Measurements from ENCODE around the gene MON1A.

The MON1A gene

GRCh38 chr3:49901366-49902339 lies 28.0 kb downstream of the MON1A start (continued):
- no peak for TF ChIP-seq ZNF433 (tag by site-specific recombination; IDR thresholded peaks at IDR 0.05; ENCODE audit: low read depth)
- TF ChIP-seq HOXD13 (CRISPR knock-in tag; IDR thresholded peaks at IDR 0.05; ENCODE audit: borderline replicate concordance) = no peak
- no peak for TF ChIP-seq ZNF571 (tag by site-specific recombination; IDR thresholded peaks at IDR 0.05)

GRCh38 chr3:49900491-49901153 lies 29.0 kb downstream of the MON1A start:
- Histone ChIP-seq H3K36me3 (ENCODE audit: control insufficient read depth in 2 of 2, insufficient read depth in 1 of 2, low read length in 2 of 2) (no peaks in the 10 kb centered on the region), H3K27ac (ENCODE audit: extremely low read depth, low read depth, low read length) (no peak overlapping the region), H3K4me3 (ENCODE audit: low read depth, low read length) (no peak overlapping the region), H3K4me1 (ENCODE audit: control insufficient read depth, insufficient read depth, low read length) (no peaks in the 10 kb centered on the region), H3K9me3 (ENCODE audit: control insufficient read depth, insufficient read depth, low read depth, low read length) (no peaks in the 10 kb centered on the region)
- ChIA-PET POLR2A (no interaction called here), CTCF (interaction anchor here (0.5 to 1.8 kb wide), 8 partner anchors 8 to 201 kb away, joined by 3 to 6 read pairs (median 4); partner anchors contain the start of gene INKA1)
- TF ChIP-seq ZBTB26 (tag by site-specific recombination; optimal IDR thresholded peaks at IDR 0.05) (no peak), ZNF571 (tag by site-specific recombination; IDR thresholded peaks at IDR 0.05) (no peak), ZNF214 (tag by site-specific recombination; IDR thresholded peaks at IDR 0.05; ENCODE audit: borderline replicate concordance) (no peak), GLI4 (tag by site-specific recombination; IDR thresholded peaks at IDR 0.05) (no peak), SCRT2 (tag by site-specific recombination; IDR thresholded peaks at IDR 0.05) (no peak), ZNF777 (tag by site-specific recombination; IDR thresholded peaks at IDR 0.05; ENCODE audit: borderline replicate concordance) (no peak), INSM2 (tag by site-specific recombination; IDR thresholded peaks at IDR 0.05) (no peak), ZFP41 (tag by site-specific recombination; IDR thresholded peaks at IDR 0.05; ENCODE audit: borderline replicate concordance) (no peak), ZNF239 (tag by site-specific recombination; IDR thresholded peaks at IDR 0.05) (no peak), ZNF433 (tag by site-specific recombination; IDR thresholded peaks at IDR 0.05; ENCODE audit: low read depth) (no peak), ZNF148 (tag by site-specific recombination; IDR thresholded peaks at IDR 0.05; ENCODE audit: borderline replicate concordance) (no peak), SP3 (tag by site-specific recombination; IDR thresholded peaks at IDR 0.05) (no peak), ZNF830 (tag by site-specific recombination; IDR thresholded peaks at IDR 0.05; ENCODE audit: low read depth) (no peak), ZNF132 (tag by site-specific recombination; IDR thresholded peaks at IDR 0.05; ENCODE audit: borderline replicate concordance) (no peak), KLF7 (tag by site-specific recombination; IDR thresholded peaks at IDR 0.05; ENCODE audit: borderline replicate concordance) (no peak), ZNF660 (tag by site-specific recombination; IDR thresholded peaks at IDR 0.05) (no peak)
